Gastrocnemius medialis (tissue), 4 donors: Measurements from ENCODE around the gene MPZL3. TPM values are rescaled to one million over a fixed set of nuclear protein-coding genes. Genes with fewer than 3 reads are reported as not detected.

Experiments used
- ATAC-seq, 2 donors: fragments of 150-250 bp; one replicate each; pipeline ENCODE4 v1.9.1; 2016
- DNase-seq, 2 donors: peaks; one replicate each; pipeline ENCODE4 v3.0.0-alpha.2; 2019
- H3K27ac ChIP-seq, 4 donors: fragments of 200-600 bp; sonication (generic); 1 replicate in 1 of 4; 2 replicates in 3 of 4; pipeline ENCODE4 v1.5.1; 2016 to 2018; ENCODE audit warnings: mild to moderate bottlenecking in 2 of 4, moderate library complexity in 1 of 4
- H3K27me3 ChIP-seq, 3 donors: fragments of 200-600 bp; sonication (generic) in 2 of 3; 1 replicate in 1 of 3; 2 replicates in 2 of 3; pipeline versions ENCODE4 v1.5.1 to v1.6.0; 2016 to 2019; ENCODE audit warnings: mild to moderate bottlenecking in 1 of 3, moderate library complexity in 1 of 3
- H3K36me3 ChIP-seq, 2 donors: fragments of 200-600 bp; sonication (generic) in 1 of 2; one replicate each; pipeline ENCODE4 v1.5.1; 2017 to 2018
- H3K4me1 ChIP-seq, 2 donors: fragments of 200-600 bp; sonication (generic) in 1 of 2; one replicate each; pipeline ENCODE4 v1.5.1; 2016 to 2017; ENCODE audit warnings: mild to moderate bottlenecking in 2 of 2
- H3K4me3 ChIP-seq, 4 donors: fragments of 200-600 bp; sonication (generic) in 3 of 4; 1 replicate in 1 of 4; 2 replicates in 3 of 4; pipeline ENCODE4 v1.5.1; 2016 to 2019; ENCODE audit warnings: mild to moderate bottlenecking in 2 of 4
- H3K9me3 ChIP-seq, 3 donors: fragments of 200-600 bp; sonication (generic) in 2 of 3; 1 replicate in 1 of 3; 2 replicates in 2 of 3; pipeline ENCODE4 v1.5.1; 2016 to 2019
- POLR2A ChIP-seq, 2 donors: fragments of 450-650 bp; IDR thresholded peaks; one replicate each; pipeline ENCODE4 v1.6.1; 2017; ENCODE audit warnings: antibody characterized with exemption in 2 of 2, mild to moderate bottlenecking in 2 of 2, moderate library complexity in 2 of 2
- in situ Hi-C, 4 donors: fragments of 200-750 bp; cut with MboI; loops; one replicate each; pipeline versions ENCODE4 v1.15.0 to v1.8.0; 2017; ENCODE audit warnings: low sequenced_read_pairs in 4 of 4
- intact Hi-C: fragments of 100-400 bp; cut with DNase I; formaldehyde crosslinking; loops from one replicate; pipeline ENCODE4 v1.15.1; 2023; ENCODE audit warnings: low total_unique reads
- total RNA-seq, 4 donors: library from RNA; depleted of rRNA; stranded (reverse); fragments of >200 nt; gene quantifications; one replicate each; pipeline versions ENCODE4 v1.1.0 to v1.2.3, GENCODE V29; 2016
- TF ChIP-seq, protein P1 (sequence below), 5 experiments: fragments of 450-650 bp in 3 of 5; fragments of 200-600 bp in 2 of 5; sonication (generic) in 2 of 5; IDR thresholded peaks in 4 of 5; conservative IDR thresholded peaks in 1 of 5; 1 replicate in 4 of 5; 2 replicates in 1 of 5; pipeline ENCODE4 v1.5.1; 2016 to 2019; ENCODE audit warnings: antibody characterized with exemption in 5 of 5, mild to moderate bottlenecking in 3 of 5, moderate library complexity in 3 of 5

The MPZL3 gene
- total RNA-seq, 4 donors from 2014 or later: 0.10 to 2.1 (median 0.19) TPM

DNA sequence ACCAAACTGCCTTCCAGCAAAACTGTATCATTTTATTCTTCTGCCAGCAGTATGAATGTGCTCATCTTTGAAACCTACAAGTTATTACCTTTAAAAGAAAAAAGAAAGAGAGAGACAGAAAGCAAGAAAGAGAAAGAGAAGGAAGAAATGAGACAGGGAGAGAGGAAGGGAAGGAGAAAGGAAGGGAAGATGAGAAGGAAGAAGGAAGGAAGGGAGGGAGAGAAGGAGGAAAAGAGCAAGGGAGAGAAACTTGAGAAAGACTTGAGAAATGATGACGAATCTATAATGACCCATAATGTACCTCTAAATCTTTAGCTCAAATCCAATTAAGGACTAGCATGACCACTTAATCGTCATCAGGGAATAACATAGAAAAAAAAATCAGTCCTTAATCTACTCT lies 16.0 kb downstream of the MPZL3 start:
- Histone ChIP-seq H3K4me3 (no peak overlapping the region), H3K9me3 (no peaks in the 10 kb centered on the region), H3K36me3 (no peaks in the 10 kb centered on the region), H3K4me1 (no peaks in the 10 kb centered on the region), H3K27me3 (no peaks in the 10 kb centered on the region), H3K27ac (no peak overlapping the region)
- intact Hi-C loops: no loop called here
- ATAC-seq: no peak
- in situ Hi-C loops: no loop called here
- no peak for DNase-seq
- TF ChIP-seq POLR2A (IDR thresholded peaks at IDR 0.05): no peak
- TF ChIP-seq, protein P1, sequence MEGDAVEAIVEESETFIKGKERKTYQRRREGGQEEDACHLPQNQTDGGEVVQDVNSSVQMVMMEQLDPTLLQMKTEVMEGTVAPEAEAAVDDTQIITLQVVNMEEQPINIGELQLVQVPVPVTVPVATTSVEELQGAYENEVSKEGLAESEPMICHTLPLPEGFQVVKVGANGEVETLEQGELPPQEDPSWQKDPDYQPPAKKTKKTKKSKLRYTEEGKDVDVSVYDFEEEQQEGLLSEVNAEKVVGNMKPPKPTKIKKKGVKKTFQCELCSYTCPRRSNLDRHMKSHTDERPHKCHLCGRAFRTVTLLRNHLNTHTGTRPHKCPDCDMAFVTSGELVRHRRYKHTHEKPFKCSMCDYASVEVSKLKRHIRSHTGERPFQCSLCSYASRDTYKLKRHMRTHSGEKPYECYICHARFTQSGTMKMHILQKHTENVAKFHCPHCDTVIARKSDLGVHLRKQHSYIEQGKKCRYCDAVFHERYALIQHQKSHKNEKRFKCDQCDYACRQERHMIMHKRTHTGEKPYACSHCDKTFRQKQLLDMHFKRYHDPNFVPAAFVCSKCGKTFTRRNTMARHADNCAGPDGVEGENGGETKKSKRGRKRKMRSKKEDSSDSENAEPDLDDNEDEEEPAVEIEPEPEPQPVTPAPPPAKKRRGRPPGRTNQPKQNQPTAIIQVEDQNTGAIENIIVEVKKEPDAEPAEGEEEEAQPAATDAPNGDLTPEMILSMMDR (IDR thresholded peaks at IDR 0.05 in 4 of 5, conservative IDR thresholded peaks at IDR 0.05 in 1 of 5): no peak

DNA sequence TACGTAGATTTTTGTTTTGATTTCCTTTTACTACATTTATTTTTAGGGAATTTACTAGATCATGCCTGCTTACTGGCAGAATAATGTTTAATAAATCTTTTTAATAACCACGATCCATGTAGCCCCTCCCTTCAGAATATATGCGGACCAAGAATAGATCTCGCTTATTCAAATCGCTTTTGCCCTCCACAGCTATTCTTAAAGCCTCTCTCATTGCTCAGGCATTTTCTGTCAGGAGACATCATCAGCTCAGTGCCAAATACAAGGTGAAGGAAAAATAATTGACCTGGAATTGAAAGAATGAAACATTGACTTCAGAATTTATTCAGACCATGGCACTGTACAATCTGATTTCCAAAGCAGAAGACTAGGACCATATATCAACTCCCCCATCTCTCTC lies 17.3 kb downstream of the MPZL3 start:
- in situ Hi-C loops (no loop called here), intact Hi-C loops (no loop called here)
- Histone ChIP-seq H3K4me1 (no peaks in the 10 kb centered on the region), H3K27ac (no peak overlapping the region), H3K36me3 (no peaks in the 10 kb centered on the region), H3K9me3 (no peaks in the 10 kb centered on the region), H3K27me3 (no peaks in the 10 kb centered on the region), H3K4me3 (no peak overlapping the region)
- no peak for ATAC-seq
- TF ChIP-seq POLR2A (IDR thresholded peaks at IDR 0.05): no peak
- TF ChIP-seq, protein P1 (IDR thresholded peaks at IDR 0.05 in 4 of 5, conservative IDR thresholded peaks at IDR 0.05 in 1 of 5): no peak
- no peak for DNase-seq

DNA sequence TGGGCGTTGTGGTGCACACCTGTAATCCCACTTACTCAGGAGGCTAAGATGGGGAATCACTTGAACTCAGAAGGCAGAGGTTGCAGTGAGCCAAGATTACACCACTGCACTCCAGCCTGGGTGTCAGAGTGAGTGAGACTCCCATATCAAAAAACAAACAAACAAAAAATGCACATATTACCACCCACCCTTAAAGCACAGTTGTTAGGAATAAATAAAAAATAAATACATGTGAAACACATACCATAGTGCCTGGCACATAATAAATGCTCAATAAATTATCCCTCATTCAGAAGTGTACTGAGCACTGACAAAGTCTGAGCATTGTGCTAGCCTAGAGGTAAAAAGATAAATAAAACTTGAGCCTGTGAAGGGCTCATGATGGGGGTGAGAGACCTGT lies 18.3 kb downstream of the MPZL3 start:
- intact Hi-C loops (no loop called here), in situ Hi-C loops (no loop called here)
- DNase-seq (no peak), ATAC-seq (no peak)
- no peak for TF ChIP-seq POLR2A (IDR thresholded peaks at IDR 0.05)
- TF ChIP-seq, protein P1 (IDR thresholded peaks at IDR 0.05 in 4 of 5, conservative IDR thresholded peaks at IDR 0.05 in 1 of 5): no peak
- H3K4me3 ChIP-seq: no peak overlapping the region
- no peak overlapping the region for H3K27ac ChIP-seq
- H3K4me1 ChIP-seq: no peaks in the 10 kb centered on the region
- H3K9me3 ChIP-seq: no peaks in the 10 kb centered on the region
- H3K27me3 ChIP-seq: no peaks in the 10 kb centered on the region
- H3K36me3 ChIP-seq: no peaks in the 10 kb centered on the region

DNA sequence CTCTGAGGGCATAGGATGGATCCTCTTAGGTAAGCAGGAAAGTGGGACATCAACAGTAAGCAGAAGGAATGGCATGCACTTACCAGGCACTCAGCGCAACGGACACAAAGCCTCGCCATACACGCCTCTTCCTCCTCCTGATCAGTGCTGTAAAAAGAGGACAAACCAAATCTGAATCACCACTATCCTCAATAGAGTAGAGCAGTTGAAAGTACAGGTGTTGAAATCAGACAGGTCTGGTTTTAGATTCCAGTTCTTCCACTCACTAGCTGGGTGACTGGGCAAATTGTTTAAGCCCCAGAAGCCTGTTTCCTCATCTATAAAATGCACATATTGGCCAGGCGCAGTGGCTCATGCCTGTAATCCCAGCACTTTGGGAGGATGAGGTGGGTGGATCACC lies 18.8 kb downstream of the MPZL3 start:
- no peak for ATAC-seq
- H3K9me3 ChIP-seq: no peaks in the 10 kb centered on the region

DNA sequence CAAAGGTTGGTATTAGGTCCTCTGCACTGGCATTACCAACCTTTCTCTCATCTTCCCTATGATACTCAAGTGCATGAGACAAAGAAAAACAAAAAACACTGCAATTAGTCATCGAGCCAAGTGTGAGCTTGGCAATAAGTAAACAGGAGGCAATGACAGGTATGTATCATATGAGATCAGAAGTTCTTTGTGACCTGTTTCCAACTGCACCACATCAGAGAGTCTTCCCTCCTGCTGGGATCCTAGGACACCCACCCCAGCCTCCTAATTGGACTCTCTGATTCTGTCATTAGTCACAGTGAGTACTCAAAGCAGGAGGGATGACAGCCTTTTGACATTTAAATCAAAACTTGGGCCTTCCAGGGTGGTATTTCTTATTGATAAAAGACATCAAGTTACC lies 19.5 kb downstream of the MPZL3 start:
- no peaks in the 10 kb centered on the region for H3K4me1 ChIP-seq
- H3K9me3 ChIP-seq: no peaks in the 10 kb centered on the region
- H3K27ac ChIP-seq: no peak overlapping the region
- no peak overlapping the region for H3K4me3 ChIP-seq
- no peaks in the 10 kb centered on the region for H3K36me3 ChIP-seq
- no peaks in the 10 kb centered on the region for H3K27me3 ChIP-seq
- intact Hi-C loops (no loop called here), in situ Hi-C loops (no loop called here)
- no peak for ATAC-seq
- DNase-seq: no peak
- TF ChIP-seq, protein P1 (IDR thresholded peaks at IDR 0.05 in 4 of 5, conservative IDR thresholded peaks at IDR 0.05 in 1 of 5): no peak
- no peak for TF ChIP-seq POLR2A (IDR thresholded peaks at IDR 0.05)

More for the DNA sequence above, 18.8 kb downstream of the MPZL3 start:
- H3K4me3 ChIP-seq: no peak overlapping the region
- no peaks in the 10 kb centered on the region for H3K4me1 ChIP-seq
- intact Hi-C loops (no loop called here), in situ Hi-C loops (no loop called here)
- no peaks in the 10 kb centered on the region for H3K27me3 ChIP-seq
- H3K36me3 ChIP-seq: no peaks in the 10 kb centered on the region
- DNase-seq: no peak
- no peak overlapping the region for H3K27ac ChIP-seq
- no peak for TF ChIP-seq POLR2A (IDR thresholded peaks at IDR 0.05)
- TF ChIP-seq, protein P1 (IDR thresholded peaks at IDR 0.05 in 4 of 5, conservative IDR thresholded peaks at IDR 0.05 in 1 of 5): no peak
